GM19467 (cell line): ENCODE data around the gene TRIOBP.

Experiments
- ATAC-seq: cut with Tn5 transposase; IDR thresholded peaks from one replicate; pipeline ENCODE4 v1.9.1; 2021; ENCODE audit warnings: mild to moderate bottlenecking, moderate library complexity; ENCODE audit not compliant: unreplicated experiment

The TRIOBP gene

GRCh38 chr22:37665487-37665886, 31.4 kb upstream of the TRIOBP start:
- ATAC-seq = no peak

- no peak for ATAC-seq
Observed at GRCh38 chr22:37669586-37669985, 27.3 kb upstream of the TRIOBP start.

GRCh38 chr22:37672206-37672919, 24.5 kb upstream of the TRIOBP start:
- ATAC-seq = no peak

GRCh38 chr22:37672920-37673455, 23.9 kb upstream of the TRIOBP start:
- no peak for ATAC-seq

- no peak for ATAC-seq
Observed at GRCh38 chr22:37674248-37674647, 22.6 kb upstream of the TRIOBP start.

- no peak for ATAC-seq
Observed at GRCh38 chr22:37674951-37675929, 21.6 kb upstream of the TRIOBP start, which contains the start of gene LGALS1. Gene LGALS1 (plus strand): TSS chr22:37675636. CDS start chr22:37675703, 67 bp downstream.

- peak; percentile 1 for ATAC-seq
Observed at GRCh38 chr22:37675930-37676735, 20.7 kb upstream of the TRIOBP start.

GRCh38 chr22:37676736-37677492, 19.9 kb upstream of the TRIOBP start:
- peak; percentile 48 for ATAC-seq

GRCh38 chr22:37677493-37677974, 19.3 kb upstream of the TRIOBP start:
- peak; percentile 15 for ATAC-seq

- no peak for ATAC-seq
Observed at GRCh38 chr22:37678372-37678771, 18.5 kb upstream of the TRIOBP start.

- no peak for ATAC-seq
Observed at GRCh38 chr22:37679670-37680069, 17.2 kb upstream of the TRIOBP start.

GRCh38 chr22:37680191-37680851, 16.5 kb upstream of the TRIOBP start:
- no peak for ATAC-seq

- no peak for ATAC-seq
Observed at GRCh38 chr22:37681001-37681424, 15.8 kb upstream of the TRIOBP start.

GRCh38 chr22:37681556-37682049, 15.2 kb upstream of the TRIOBP start:
- no peak for ATAC-seq

- no peak for ATAC-seq
Observed at GRCh38 chr22:37684803-37685615, 11.8 kb upstream of the TRIOBP start.

GRCh38 chr22:37686002-37686982, 10.6 kb upstream of the TRIOBP start, which contains the start of gene NOL12:
Gene NOL12 (plus strand): TSS chr22:37686343. CDS start chr22:37686393, 50 bp downstream.
- ATAC-seq = peak; percentile 63

- ATAC-seq = no peak
Observed at GRCh38 chr22:37690407-37690806, 6.4 kb upstream of the TRIOBP start.
